K562 (cell line): ENCODE measurements around the gene SF3B4. TPM values are rescaled to one million over a fixed set of nuclear protein-coding genes. Genes with fewer than 3 reads are reported as not detected.

ENCODE experiments used
- AFF4 ChIP-seq: sonication (generic); formaldehyde crosslinking; IDR thresholded peaks from 2 replicates; pipeline ENCODE4 v1.8.0; 2023; ENCODE audit warnings: mild to moderate bottlenecking, missing genetic modification reagents
- ATF1 ChIP-seq, 2 experiments: fragments of 450-650 bp in 1 of 2; IDR thresholded peaks; 2 replicates each; pipeline ENCODE4 v1.6.1; 2016; ENCODE audit warnings: missing compliant biosample characterization in 1 of 2, missing genetic modification characterization in 1 of 2
- CBFA2T2 ChIP-seq: fragments of 450-650 bp; conservative IDR thresholded peaks from 2 replicates; pipeline ENCODE4 v1.6.1; 2017; ENCODE audit warnings: mild to moderate bottlenecking
- CREB1 ChIP-seq, 2 experiments: sonication (generic) in 1 of 2; formaldehyde crosslinking in 1 of 2; IDR thresholded peaks; 2 replicates each; pipeline versions ENCODE4 v1.6.1 to v1.8.0; 2012 to 2022; ENCODE audit warnings: inconsistent platforms in 1 of 2, mild to moderate bottlenecking in 1 of 2, missing genetic modification reagents in 1 of 2, moderate library complexity in 1 of 2
- CREB3 ChIP-seq: fragments of 450-650 bp; conservative IDR thresholded peaks from 2 replicates; pipeline ENCODE4 v1.6.1; 2016; ENCODE audit warnings: missing genetic modification characterization, low read depth, mild to moderate bottlenecking, missing compliant biosample characterization, moderate library complexity
- CTCFL ChIP-seq: IDR thresholded peaks from 2 replicates; pipeline ENCODE4 v1.6.1; 2011; ENCODE audit warnings: borderline replicate concordance, low read depth, mild to moderate bottlenecking, moderate library complexity, low read length; ENCODE audit not compliant: insufficient read depth, poor library complexity, severe bottlenecking
- ESRRA ChIP-seq: fragments of 450-650 bp; IDR thresholded peaks from 2 replicates; pipeline ENCODE4 v1.6.1; 2014; ENCODE audit warnings: low read depth, mild to moderate bottlenecking, moderate library complexity, borderline replicate concordance
- KDM1A ChIP-seq, 2 experiments: fragments of 450-650 bp; IDR thresholded peaks; 2 replicates each; pipeline ENCODE4 v1.6.1; 2016; ENCODE audit warnings: mild to moderate bottlenecking in 2 of 2
- MCM5 ChIP-seq: fragments of 450-650 bp; IDR thresholded peaks from 2 replicates; pipeline ENCODE4 v1.6.1; 2016; ENCODE audit warnings: low read depth
- OTX1 ChIP-seq: fragments of 450-650 bp; formaldehyde crosslinking; IDR thresholded peaks from 2 replicates; pipeline ENCODE4 v1.4.0; 2022; ENCODE audit warnings: mild to moderate bottlenecking
- PBX2 ChIP-seq, 2 experiments: IDR thresholded peaks in 1 of 2; conservative IDR thresholded peaks in 1 of 2; 2 replicates each; pipeline ENCODE4 v1.6.1; 2016; ENCODE audit warnings: low read depth in 2 of 2, mild to moderate bottlenecking in 1 of 2, missing compliant biosample characterization in 1 of 2, missing genetic modification characterization in 1 of 2, moderate library complexity in 1 of 2
- PHB2 ChIP-seq: fragments of 450-650 bp; IDR thresholded peaks from 2 replicates; pipeline ENCODE4 v1.6.1; 2017; ENCODE audit warnings: low read depth
- RAD21 ChIP-seq, 2 experiments: fragments of 250-450 bp in 1 of 2; fragments of 450-650 bp in 1 of 2; sonication (Bioruptor Pico) in 1 of 2; formaldehyde crosslinking in 1 of 2; IDR thresholded peaks in 1 of 2; conservative IDR thresholded peaks in 1 of 2; 2 replicates each; pipeline versions ENCODE4 v1.4.0 to v1.8.0; 2020 to 2022; ENCODE audit warnings: mild to moderate bottlenecking in 2 of 2, moderate library complexity in 1 of 2
- SMAD2 ChIP-seq: fragments of 150-350 bp; IDR thresholded peaks from 2 replicates; pipeline ENCODE4 v1.6.1; 2014; ENCODE audit warnings: low read depth, mild to moderate bottlenecking, low read length
- SNRNP70 ChIP-seq: fragments of 200-400 bp; formaldehyde crosslinking; optimal IDR thresholded peaks from 2 replicates; pipeline ENCODE3; 2017; ENCODE audit warnings: low read depth, low read length
- ZFPM2 ChIP-seq: fragments of 250-450 bp; sonication (Bioruptor Pico); IDR thresholded peaks from 2 replicates; pipeline ENCODE4 v1.5.1; 2022; ENCODE audit warnings: mild to moderate bottlenecking
- polyA plus RNA-seq, 8 experiments: library from polyadenylated mRNA; depleted of rRNA in 4 of 8; stranded (reverse) in 5 of 8; unstranded in 3 of 8; fragments of >200 nt; fragmentation: Nextera tagmentation in 2 of 8; fragmentation: Illumina TruSeq in 1 of 8; extraction: Ambion mirVana in 2 of 8; extraction: Trizol in 1 of 8; gene quantifications; 2 replicates each; pipeline versions ENCODE4 v1.2.1 to v1.2.3, GENCODE V29; 2011 to 2014; ENCODE audit warnings: inconsistent platforms in 1 of 8, missing spikeins in 1 of 8
- total RNA-seq, 7 experiments: library from RNA; depleted of rRNA in 6 of 7; stranded (reverse); fragments of >200 nt in 6 of 7; fragmentation: Illumina TruSeq in 2 of 7; extraction: Trizol in 2 of 7; gene quantifications; 2 replicates each; pipeline versions ENCODE4 v1.2.1 to v1.2.3, GENCODE V29; 2011 to 2021; ENCODE audit warnings: low replicate concordance in 1 of 7

Gene SF3B4
- total and polyA plus RNA-seq, 9 of the 15 experiments (the other 6 are each of a cell fraction or from before 2014, with no cell fraction given), result 3.0 to 88.0 (median 26.1) TPM

GRCh38 chr1:149885339-149886120 is 42.1 kb downstream of the SF3B4 start (continued):
- TF ChIP-seq CTCFL (no peak), CBFA2T2 (0 out of 2 replicates have a peak, but pooled peaks have one; percentile 7), ESRRA (no peak), RAD21 (CRISPR knock-in tag; conservative IDR thresholded peaks at IDR 0.05 in 1 of 2, IDR thresholded peaks at IDR 0.05 in 1 of 2) (0 out of 4 replicates have a peak, but pooled peaks of 1 of the 2 experiments have one; percentile 11), PHB2 (no peak), ATF1 (CRISPR knock-in tag; IDR thresholded peaks at IDR 0.05) (no peak), ATF1 (tag; IDR thresholded peaks at IDR 0.05) (peak; percentile 87), KDM1A (IDR thresholded peaks at IDR 0.05) (no peak), OTX1 (peak; percentile 14; the same call in 1 of the 2 replicates), SNRNP70 (peak; percentile 93), MCM5 (no peak), ZFPM2 (CRISPR knock-in tag) (0 out of 2 replicates have a peak, but pooled peaks have one; percentile 29), AFF4 (CRISPR knock-in tag) (peak; percentile 96), CREB3 (tag) (no peak), PBX2 (CRISPR knock-in tag; IDR thresholded peaks at IDR 0.05; ENCODE audit: low read depth) (no peak), PBX2 (tag; conservative IDR thresholded peaks at IDR 0.05; ENCODE audit: low read depth) (0 out of 2 replicates have a peak, but pooled peaks have one; percentile 2), CREB1 (IDR thresholded peaks at IDR 0.05) (peak; percentile 27; the same call in 1 of the 2 replicates), CREB1 (CRISPR knock-in tag; IDR thresholded peaks at IDR 0.05) (peak; percentile 57), SMAD2 (no peak)
